ENCODE results near the gene IL23A.
"Not testable (repeated sequence)": the region's sequence is repeated elsewhere in the genome, so short reads cannot be mapped to it uniquely, and the experiment has no call there.

The IL23A gene

DNA sequence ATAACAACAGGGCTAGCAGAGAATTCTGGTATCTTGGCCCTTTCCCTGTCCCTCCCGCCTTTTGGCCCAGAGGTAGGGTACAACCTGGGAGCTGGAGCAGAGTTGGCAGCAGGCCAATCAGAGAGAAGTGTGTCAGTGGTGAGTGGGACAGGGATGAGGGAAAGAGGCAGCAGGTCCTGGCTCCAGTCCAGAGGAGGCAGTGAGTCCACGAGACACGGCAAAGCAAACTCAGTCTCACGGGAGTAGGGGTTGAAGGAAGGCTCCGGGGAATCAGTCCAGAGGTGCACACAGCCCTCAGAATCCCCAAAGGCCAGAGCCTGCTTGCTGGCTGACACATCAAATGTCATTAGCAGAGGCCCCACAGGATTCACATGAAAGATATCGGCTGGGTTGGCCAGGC, 12.2 kb upstream of the IL23A start:
- no peak for DNase-seq

DNA sequence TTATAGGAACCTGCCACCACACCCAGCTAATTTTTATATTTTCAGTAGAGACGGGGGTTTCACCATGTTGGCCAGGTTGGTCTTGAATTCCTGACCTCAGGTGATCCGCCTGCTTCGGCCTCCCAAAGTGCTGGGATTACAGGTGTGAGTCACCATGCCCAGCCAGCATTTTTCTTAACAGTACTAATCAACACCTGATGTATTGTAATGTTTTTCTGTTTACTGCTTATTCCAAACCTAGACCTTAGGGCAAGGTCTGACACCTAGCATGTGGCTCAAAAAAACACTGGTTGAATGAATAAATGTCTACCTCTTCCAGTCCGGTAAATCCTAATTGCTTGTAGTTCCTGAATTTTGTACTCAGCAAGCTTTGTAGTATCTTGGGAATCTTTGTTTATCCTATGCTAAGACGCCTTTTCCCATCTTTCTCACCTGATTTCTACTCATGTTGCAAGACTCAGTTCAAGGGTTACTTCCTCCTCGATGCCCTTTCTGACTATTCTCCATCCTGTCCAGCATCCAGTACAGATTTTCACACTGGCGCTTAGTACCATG, 7.7 kb upstream of the IL23A start:
- DNase-seq: no peak

DNA sequence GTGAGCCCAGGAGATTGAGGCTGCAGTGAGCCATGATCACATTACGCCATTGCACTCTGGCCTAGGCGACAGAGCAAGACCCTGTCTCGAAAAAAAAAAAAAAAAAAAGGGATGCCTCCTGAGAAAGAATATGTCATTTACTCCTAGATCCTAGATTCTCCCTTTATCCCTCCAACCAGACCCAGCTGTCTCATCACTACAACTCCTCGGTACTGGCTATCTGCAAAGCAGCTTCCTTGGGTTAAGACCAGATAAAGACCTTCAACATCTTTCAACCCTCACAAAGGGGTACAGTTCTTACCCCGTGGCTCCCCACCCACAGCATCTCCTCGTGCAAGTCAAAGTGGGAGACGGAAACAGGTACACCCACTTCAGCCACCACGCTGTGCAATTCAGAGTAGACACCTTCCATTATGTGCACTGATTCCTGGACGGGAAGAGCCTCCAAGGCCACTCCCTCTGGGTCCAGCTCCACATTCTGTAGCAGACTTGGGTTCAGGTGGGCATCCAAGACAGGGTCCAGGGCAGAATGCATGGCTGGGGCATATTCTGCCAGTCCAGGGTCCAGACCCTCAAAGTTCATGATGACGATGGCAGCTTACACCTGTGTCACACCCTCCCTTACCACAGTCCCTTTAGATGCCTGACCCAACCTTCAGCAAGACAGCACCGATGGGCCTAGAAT, 6.0 kb upstream of the IL23A start:
- no peak for DNase-seq

DNA sequence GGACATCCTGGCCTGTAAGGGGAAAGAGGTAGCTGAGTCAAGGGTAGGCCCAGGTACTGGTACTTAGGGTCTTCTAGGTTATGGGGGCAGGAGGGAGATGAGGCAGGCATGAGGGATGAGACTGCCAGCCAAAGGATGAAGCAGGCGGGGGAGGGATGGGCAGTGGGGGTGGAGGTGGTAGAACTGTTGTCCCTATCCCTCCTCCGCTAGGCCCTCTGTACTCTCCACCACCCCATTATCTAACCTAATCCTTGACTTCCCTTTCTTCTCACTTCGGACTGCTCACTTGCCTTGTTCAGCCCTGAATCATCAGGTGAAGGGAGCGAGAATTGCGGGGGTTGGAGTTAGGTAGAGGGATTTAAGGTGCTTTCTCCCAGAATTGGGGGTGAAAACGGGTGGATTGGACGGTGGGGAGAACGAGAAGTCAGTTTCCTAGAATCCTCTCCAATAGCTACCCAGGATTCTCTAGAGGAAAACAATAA, 5.4 kb upstream of the IL23A start:
- no peak for DNase-seq

DNA sequence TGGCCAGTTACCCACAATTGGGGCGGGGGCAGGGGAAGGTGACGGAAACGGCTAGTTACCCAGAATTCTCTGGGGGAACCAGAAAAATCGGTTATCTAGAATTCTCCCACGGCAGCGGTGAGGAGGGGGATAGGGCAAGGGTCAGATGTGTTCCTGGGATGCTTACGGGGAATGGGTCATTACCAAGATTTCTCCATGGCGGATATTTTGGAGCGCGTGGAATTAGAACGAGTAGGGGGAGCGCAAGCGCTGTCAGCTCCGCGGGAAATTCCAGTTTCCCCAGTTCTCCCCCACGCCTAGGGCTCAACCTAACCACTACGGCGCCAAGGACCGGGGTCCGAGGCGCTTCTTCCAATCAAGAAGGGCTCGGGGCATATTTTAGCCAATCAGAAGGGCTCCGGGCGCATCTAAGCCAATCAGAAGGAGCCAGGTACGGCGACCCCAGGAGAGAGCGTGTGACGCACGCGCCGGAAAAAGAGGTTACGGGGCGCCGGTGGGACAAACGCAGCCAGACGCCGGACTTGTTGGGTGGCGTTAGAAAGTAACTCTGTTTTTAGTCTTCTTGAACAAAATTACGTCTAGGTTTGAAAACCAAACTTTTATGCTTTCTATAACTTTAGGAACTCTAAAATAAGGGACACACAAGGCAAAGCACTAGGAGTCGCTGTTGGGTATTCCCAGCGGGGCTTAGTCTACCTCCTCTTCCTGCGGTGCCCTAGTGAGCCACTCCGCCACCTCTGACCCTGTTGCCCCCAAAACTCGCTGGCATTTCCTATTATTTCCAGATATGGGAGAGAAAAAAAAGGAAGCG, 4.8 kb upstream of the IL23A start, which contains the start of gene PAN2:
Gene PAN2 (minus strand): TSS at position 322 of the 811 bp plus-strand sequence. CDS start 906 bp downstream, outside the sequence.
- DNase-seq: peak; percentile 90

DNA sequence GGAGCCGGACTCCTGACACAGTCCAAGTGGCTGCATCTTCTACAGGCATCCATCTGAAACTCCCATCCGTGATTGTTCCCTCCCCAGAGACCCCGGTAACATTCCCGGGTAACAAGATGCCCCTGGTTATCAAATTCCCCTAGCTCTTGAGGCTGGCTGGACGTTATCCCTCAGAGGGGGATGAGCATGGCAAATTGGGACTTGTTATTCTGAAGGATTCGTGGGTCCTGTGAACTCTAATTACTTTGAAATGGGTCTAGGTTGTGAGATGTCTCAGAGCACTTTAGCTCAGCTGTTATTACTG, 4.2 kb upstream of the IL23A start:
- no peak for DNase-seq

DNA sequence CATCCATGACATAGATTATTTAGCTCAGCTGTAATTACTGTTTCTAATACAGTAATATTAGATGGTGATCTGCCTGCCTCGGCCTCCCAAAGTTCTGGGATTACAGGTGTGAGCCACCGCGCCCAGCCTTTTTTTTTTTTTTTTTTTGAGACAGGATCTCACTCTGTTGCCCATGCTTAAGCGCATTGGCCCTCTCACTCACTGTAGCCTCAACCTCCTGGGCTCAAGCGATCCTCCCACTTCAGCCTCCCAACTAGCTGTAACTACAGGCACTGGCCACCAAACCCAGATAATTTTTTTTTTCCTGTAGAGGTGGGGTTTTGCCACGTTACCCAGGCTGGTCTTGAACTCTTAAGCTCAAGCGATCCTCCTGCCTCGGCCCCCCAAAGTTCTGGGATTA, 3.2 kb upstream of the IL23A start:
- DNase-seq: not testable (repeated sequence)

DNA sequence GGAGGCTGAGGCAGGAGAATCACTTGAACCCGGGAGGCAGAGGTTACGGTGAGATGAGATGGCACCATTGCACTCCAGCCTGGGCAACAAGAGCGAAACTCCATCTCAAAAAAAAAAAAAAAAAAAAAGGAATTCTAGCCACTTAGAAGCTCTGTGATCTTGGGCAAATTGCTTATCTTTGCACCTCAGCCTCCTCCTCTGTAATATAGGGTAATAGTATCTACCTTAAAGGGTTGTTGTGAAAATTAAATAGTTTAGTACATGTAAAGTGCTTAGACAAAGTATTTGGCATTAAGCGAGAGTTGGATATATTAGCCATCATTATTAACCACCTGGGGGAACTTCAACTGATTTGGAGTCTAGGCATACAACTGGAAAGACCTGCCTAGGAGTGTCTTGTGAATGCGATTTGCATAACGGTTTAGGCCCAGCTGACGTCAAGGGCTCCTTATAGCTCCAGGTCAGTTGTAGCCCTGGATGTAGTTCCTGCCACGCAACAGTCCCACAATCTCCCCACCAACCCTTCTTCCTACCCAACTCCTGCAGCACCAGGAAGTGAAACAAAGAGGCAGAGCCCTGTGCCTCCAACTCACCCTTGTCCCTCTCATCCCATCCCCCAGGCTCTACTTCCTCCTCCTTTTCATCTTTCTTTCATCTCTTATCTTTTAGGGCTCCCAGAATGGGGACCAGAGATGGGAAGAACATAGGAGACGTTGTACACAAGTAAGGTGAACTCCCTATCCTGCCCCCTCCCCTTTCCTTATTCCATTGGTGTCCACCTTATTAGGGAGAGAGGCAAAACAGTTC, 2.1 kb upstream of the IL23A start:
- no peak for DNase-seq

DNA sequence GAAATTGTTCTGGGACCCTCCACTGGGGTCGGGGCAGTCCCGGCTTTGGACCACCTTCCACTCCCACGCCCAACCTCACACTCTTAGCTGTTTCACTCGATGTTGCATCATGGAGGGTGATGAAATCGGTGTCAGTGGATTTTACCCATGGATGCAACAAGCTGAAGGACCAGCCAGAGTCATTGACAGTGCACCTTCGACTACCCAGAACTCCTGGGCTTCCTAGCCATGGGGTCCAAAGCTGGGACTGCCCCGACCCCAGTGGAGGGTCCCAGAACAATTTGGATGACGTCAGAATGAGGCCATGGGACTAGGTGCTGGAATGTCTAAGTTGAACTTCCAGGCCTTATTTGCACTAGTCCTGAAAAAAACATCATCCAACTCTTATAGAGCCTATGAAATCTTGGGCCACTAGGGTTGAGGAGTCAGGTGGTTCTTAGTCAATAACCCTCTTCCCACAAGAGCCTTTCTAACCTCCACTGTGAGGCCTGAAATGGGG, 882 bp upstream of the IL23A start:
- no peak for DNase-seq

DNA sequence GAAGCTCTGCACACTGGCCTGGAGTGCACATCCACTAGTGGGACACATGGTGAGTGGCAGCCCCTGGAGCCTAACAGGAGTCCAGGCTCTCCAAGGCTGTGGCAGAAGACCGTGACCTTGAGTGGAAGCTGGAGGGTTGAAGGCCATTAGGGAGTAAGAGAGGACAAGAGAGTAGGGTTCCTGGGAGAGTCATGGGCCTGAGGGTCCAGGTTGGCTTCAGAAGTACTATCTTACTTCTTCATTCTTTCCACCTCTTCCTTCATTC, 406 bp downstream of the IL23A start:
- DNase-seq: no peak

DNA sequence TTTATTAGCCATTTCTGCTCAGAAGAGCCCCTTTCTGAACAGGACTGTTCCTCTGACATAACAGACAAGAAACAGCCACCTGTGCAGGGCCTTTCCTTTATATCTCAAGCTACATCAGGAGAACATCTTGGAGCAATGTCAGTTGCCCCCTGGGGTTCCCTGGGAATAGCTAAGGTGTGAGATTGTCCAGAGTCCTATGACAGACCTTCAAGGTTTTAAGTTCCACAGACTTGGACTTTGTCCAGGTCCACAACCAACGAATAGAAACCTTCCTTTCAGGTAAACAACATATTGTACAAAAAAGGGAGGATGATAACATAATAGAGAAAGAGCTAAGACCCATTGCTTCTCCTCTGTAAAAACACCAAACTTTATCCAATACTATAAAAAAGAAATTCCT, 2.9 kb downstream of the IL23A start:
- no peak for DNase-seq

DNA sequence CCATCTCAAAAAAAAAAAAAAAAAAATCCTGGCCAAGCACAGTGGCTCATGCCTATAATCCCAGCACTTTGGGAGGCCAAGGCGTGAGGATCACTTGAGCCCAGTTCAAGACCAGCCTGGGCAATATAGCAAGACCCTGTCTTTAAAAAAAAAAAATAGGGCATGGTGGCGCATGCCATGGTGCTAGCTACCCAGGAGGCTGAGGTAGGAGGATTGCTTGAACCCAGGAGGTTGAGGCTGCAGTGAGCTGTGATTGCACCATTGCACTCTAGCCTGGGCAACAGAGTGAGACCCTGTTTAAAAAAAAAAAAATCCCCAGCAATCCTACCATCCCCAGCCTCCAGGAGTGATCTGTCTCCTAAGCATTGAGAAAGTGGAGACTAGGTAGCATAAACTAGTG, 3.6 kb downstream of the IL23A start:
- not testable (repeated sequence) for DNase-seq

DNA sequence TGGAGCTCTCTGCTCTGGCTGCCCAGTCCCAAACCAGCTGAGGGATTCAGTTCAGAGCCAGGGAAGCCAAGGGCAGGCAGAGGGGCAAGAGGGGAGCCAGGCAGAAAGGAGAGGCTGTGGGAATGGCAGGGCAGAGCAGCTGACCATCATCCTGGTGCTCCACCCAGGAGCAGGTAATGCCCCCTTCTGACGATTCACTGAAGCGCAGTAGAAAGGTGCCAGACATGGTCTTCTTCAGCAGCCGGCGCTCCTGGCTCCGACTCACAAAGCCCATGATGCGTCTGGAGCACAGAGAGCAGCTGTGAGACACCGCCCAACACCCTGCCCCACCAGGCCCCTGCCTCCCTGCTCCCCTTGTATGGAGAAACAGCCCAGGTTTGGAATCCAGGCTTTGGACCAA, 8.0 kb downstream of the IL23A start:
- peak; percentile 8 for DNase-seq

DNA sequence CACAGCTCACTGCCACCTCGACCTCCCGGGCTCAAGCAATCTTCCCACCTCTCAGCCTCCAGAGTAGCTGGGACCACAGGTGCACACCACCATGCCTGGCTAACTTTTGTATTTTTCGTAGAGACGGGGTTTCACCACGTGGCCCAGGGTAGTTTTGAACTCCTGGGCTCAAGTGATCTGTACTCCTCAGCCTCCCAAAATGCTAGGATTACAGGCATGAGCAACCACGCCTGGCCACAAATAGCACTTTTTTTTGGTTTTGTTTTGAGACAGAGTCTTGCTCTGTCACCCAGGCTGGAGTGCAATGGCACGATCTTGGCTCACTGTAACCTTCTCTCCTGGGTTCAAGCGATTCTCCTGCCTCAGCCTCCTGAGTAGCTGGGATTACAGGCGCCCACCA, 8.6 kb downstream of the IL23A start:
- DNase-seq: not testable (repeated sequence)

DNA sequence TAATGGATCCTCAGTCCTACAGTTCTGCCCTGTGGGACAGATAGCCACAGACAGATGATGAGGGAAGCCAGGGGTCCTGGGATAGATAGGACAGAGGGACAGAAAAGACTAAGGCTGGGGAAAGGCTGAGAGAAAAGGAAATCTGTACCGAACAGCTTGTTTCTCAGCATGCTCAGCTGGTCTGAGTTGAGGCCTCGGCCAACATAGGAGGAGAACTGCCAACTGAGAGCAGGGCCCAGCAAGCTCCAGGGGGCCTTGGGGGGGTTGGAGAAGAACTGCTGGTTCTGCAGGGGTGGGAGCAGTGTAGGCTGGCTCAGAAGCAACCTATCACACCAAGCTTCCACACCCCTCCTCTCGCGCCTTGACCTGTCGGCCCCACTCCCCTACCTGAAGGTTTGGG, 10.1 kb downstream of the IL23A start:
- no peak for DNase-seq

DNA sequence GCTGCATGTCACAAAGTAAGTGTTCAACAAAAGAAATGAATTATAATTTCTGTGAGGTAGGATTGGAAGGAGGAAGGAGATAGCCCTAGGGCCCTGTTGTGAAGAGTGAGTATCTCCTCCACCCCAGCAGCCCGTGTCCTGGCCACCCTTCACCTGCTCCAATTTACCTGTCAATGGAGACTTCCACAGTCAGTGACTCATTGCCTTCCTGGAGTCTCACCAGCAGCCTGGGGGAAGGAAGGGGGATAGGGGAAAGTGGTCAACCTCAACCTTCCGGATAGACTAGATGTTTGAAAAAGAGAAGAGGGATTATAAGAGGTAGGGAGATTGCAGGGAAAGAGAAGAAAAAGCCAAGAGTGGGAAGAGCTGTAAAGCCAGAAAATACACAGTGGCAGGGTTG, 12.0 kb downstream of the IL23A start:
- DNase-seq: no peak

DNA sequence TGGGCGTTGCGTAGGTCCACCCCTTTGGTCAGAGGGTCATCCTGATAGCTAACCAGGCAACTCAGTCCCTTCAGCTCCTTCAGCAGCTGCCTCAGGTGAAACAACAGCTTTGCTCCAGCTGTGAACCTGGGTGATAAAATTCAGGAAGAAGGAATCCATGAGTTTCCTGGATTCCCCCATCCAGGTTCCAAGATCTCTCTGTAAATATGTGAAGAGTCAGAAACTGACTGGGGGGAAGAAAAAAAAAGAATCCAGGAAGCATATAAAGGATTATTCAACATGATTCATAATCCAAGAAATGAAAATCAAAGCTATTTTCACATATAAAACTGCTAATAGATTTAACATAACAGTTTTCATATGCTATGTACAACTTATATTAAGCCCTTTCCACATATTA, 12.6 kb downstream of the IL23A start:
- no peak for DNase-seq

DNA sequence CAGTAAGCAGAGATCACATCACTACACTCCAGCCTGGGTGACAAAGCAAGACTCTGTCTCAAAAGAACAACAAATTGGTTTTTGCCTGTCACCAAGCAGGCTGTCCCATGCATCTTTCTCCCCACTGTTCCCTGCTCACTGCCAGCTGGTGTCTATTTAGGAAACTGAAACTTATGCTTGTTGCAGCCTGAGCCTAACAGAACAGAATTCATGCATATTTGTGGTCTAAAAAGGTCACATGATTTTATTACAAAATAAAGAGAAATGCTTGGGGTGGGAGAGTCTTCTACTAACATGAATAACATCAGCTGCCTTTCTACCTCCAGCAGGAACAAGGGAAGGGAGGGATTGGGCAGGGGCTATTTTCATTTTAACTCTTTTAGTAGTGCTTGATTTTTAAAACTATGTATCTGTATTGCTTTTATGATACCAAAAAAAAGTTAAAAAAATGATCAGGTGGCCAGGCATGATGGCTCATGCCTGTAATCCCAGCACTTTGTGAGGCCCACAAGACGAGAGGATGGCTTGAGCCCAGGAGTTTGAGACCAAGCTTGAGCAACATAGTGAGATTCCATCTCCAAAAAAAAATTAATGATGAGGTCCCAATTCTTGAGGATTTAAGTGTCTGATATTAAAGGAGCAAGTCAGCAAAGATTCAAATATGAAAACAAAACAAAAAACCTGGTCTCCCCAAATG, 20.3 kb downstream of the IL23A start:
- DNase-seq: no peak

DNA sequence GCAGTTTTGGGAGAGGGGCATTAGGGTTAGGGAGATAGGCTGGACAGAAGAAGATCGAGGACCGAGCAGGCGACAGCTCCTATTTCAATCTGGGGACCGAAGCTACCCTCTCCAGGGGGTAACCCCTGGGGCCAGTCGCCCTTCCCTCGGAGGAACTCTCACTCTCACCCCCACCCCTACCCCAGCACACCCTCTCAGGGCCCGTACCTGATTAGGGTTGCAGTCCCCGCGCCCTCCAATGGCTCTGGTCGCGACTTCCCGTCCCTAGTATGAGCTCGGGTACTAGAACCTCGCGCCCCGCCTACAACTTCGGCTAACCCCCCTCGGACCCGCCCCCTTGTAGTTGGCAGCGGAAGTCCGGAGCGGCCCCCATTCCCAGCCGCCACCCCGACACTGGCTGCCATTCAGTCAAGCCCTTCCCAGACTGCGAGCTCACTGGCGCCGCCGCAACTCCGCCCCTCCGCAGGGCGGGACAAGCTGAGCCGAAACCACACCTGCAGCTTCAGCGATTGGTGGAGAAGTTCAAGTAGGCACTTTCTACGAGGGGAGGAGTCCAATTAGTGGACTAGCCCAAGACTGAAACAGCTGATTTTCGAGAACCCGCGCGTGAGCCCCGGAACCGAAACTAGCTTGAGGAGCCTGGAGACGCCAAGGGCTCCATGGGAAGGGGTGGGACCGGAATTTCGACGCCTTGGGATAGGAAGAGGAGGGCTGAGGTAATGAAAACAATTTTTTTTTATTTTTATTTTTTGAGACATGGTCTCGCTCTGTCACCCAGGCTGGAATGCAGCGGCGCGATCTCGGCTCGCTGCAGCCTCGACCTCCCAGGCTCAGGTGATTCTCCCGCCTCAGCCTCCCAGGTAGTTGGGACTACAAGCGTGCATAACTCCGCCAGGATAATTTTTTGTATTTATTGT, 21.4 kb downstream of the IL23A start, which contains the start of gene STAT2:
Gene STAT2 (minus strand): TSS at position 257 of the 917 bp plus-strand sequence. CDS start 3,536 bp downstream, outside the sequence.
- peak; percentile 99 for DNase-seq

DNA sequence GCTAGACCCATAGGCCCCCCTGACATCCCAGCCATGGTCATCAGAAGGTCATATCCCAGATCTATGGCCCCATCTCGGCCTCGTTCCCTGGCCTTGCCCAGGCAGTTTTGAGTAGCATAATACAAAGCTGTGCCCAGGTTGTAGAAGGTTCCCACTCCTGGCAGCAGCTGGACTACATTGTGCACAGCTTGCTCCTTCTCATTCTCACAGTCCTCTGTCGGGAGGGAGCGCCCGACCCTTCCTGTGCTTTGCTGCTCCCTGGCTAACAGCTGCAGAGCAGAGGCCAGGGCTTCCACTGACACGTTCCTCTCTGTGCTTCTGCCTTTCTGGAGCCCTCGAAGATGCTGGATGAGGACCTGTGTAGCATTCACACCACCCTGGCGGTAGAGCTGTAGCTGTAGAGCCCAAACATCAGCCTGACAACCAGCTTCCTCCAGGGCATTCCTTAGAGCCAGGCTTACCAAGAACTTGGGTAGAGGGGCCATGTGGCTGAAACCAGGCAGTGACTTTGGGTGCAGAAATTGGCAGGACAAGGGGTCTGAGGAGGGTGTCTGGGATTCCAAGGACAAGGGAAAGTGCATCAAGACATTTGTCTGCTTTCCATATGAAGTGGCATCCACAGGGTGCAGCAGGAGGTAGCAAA, 22.9 kb downstream of the IL23A start:
- no peak for DNase-seq
